ENCODE results near the gene ZNF366.

Gene ZNF366

GRCh38 chr5:72508241-72509170 lies 1.3 kb upstream of the ZNF366 start (continued):
- TF ChIP-seq ZNF623 (tag by site-specific recombination; IDR thresholded peaks at IDR 0.05) (no peak), ZNF692 (tag by site-specific recombination; IDR thresholded peaks at IDR 0.05) (no peak), ZNF133 (tag by site-specific recombination; IDR thresholded peaks at IDR 0.05) (no peak), ZBTB11 (tag by site-specific recombination; conservative IDR thresholded peaks at IDR 0.05; ENCODE audit: low read depth) (no peak), ZBTB10 (tag by site-specific recombination; IDR thresholded peaks at IDR 0.05) (no peak), TCF7L2 (IDR thresholded peaks at IDR 0.05; ENCODE audit: borderline replicate concordance, low read depth, low read length) (no peak)

- Histone ChIP-seq H3K4me3 (ENCODE audit: low read depth, low read length) (no peak overlapping the region), H3K9me3 (ENCODE audit: control insufficient read depth, insufficient read depth, low read depth, low read length) (no peaks in the 10 kb centered on the region), H3K4me1 (ENCODE audit: control insufficient read depth, insufficient read depth, low read length) (no peaks in the 10 kb centered on the region), H3K36me3 (ENCODE audit: control insufficient read depth in 2 of 2, insufficient read depth in 1 of 2, low read length in 2 of 2) (no peaks in the 10 kb centered on the region), H3K27ac (ENCODE audit: extremely low read depth, low read depth, low read length) (no peak overlapping the region)
- TF ChIP-seq ZNF394 (tag by site-specific recombination; IDR thresholded peaks at IDR 0.05; ENCODE audit: borderline replicate concordance) (no peak), ZNF449 (tag by site-specific recombination; IDR thresholded peaks at IDR 0.05) (no peak), ZNF621 (tag by site-specific recombination; IDR thresholded peaks at IDR 0.05) (no peak), ZNF501 (tag by site-specific recombination; IDR thresholded peaks at IDR 0.05) (no peak)
- POLR2A ChIA-PET = no interaction called here
- CTCF ChIA-PET = no interaction called here
Measured at GRCh38 chr5:72507907-72508238, 663 bp upstream of the ZNF366 start.

GRCh38 chr5:72506158-72506549 lies 1.1 kb downstream of the ZNF366 start:
- Histone ChIP-seq H3K4me3 (ENCODE audit: low read depth, low read length) (no peak overlapping the region), H3K36me3 (ENCODE audit: control insufficient read depth in 2 of 2, insufficient read depth in 1 of 2, low read length in 2 of 2) (no peaks in the 10 kb centered on the region), H3K4me1 (ENCODE audit: control insufficient read depth, insufficient read depth, low read length) (no peaks in the 10 kb centered on the region), H3K9me3 (ENCODE audit: control insufficient read depth, insufficient read depth, low read depth, low read length) (no peaks in the 10 kb centered on the region), H3K27ac (ENCODE audit: extremely low read depth, low read depth, low read length) (no peak overlapping the region)
- ChIA-PET CTCF (interaction anchor here (0.7 kb wide), 1 partner anchor 18 kb away, joined by 3 read pairs; no protein-coding TSS in a partner anchor), POLR2A (no interaction called here)
- TF ChIP-seq ZNF214 (tag by site-specific recombination; IDR thresholded peaks at IDR 0.05; ENCODE audit: borderline replicate concordance) = no peak
